GM12865 (cell line): ENCODE data around the gene SLC33A1.
A peak's percentile ranks its signal among the peaks of the same experiment; 100 is the strongest.
"Not testable (repeated sequence)": the region's sequence is repeated elsewhere in the genome, so short reads cannot be mapped to it uniquely, and the experiment has no call there.

ENCODE experiments used
- DNase-seq: peaks from one replicate; pipeline ENCODE4 v3.0.0; 2010; ENCODE audit warnings: low read depth
- H3K4me3 ChIP-seq: 2 replicates; pipeline ENCODE4 v1.5.1; 2011; ENCODE audit warnings: mild to moderate bottlenecking, low read depth, low read length, control low read depth
- TF ChIP-seq, protein P1 (sequence below): IDR thresholded peaks from 2 replicates; pipeline ENCODE4 v1.5.1; 2011; ENCODE audit warnings: low read length, control low read depth, low read depth, inconsistent platforms; ENCODE audit not compliant: insufficient read depth; ENCODE audit errors: missing control alignments

The SLC33A1 gene

GRCh38 chr3:155859859-155860258 lies 5.6 kb upstream of the SLC33A1 start:
- no peak overlapping the region for H3K4me3 ChIP-seq
- TF ChIP-seq, protein P1, sequence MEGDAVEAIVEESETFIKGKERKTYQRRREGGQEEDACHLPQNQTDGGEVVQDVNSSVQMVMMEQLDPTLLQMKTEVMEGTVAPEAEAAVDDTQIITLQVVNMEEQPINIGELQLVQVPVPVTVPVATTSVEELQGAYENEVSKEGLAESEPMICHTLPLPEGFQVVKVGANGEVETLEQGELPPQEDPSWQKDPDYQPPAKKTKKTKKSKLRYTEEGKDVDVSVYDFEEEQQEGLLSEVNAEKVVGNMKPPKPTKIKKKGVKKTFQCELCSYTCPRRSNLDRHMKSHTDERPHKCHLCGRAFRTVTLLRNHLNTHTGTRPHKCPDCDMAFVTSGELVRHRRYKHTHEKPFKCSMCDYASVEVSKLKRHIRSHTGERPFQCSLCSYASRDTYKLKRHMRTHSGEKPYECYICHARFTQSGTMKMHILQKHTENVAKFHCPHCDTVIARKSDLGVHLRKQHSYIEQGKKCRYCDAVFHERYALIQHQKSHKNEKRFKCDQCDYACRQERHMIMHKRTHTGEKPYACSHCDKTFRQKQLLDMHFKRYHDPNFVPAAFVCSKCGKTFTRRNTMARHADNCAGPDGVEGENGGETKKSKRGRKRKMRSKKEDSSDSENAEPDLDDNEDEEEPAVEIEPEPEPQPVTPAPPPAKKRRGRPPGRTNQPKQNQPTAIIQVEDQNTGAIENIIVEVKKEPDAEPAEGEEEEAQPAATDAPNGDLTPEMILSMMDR, result peak; percentile 3
- peak; percentile 17 for DNase-seq

GRCh38 chr3:155853214-155854140 lies 750 bp downstream of the SLC33A1 start:
- H3K4me3 ChIP-seq, result peak overlapping the region; percentile 81
- TF ChIP-seq, protein P1, result no peak
- DNase-seq, result peak; percentile 61

- DNase-seq, result no peak
- TF ChIP-seq, protein P1, result no peak
- peak overlapping the region; percentile 81 for H3K4me3 ChIP-seq
Measured at GRCh38 chr3:155852341-155852740, 1.9 kb downstream of the SLC33A1 start.

DNA sequence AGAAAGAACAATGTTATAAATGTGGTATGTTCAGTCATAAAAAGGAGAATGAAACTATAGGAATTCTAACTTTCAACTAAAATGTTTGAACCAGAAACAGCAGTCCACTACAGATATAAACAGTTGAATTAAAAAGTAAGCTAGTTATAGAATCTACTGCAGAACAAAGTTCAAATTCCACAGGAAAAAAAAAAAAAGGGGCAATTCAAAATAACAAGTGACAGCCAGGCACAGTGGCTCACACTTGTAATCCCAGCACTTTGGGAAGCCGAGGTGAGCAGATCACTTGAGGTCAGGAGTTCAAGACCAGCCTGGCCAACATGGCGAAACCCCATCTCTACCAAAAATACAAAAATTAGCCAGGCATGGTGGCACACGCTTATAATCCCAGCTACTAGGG lies 4.8 kb downstream of the SLC33A1 start:
- not testable (repeated sequence) for DNase-seq, H3K4me3 ChIP-seq

DNA sequence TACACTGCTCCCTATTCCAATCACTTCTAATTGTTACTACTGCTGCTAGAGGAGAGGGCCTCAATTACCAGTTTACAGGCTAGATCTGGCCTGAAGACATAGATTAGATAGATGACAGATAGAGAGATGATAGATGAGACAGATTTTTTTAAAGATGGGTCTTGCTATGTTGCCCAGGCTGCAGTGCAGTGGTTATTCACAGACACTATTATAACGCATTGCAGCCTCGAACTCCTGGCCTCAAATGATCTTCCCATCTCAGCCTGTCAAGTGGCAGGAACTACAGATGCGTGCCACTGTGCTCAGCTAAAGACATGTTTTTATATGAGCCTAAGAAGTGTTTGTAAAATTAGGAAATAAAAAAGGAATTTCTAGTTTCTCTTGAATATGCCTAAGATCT lies 6.2 kb downstream of the SLC33A1 start:
- TF ChIP-seq, protein P1, result no peak
- no peak overlapping the region for H3K4me3 ChIP-seq
- DNase-seq, result no peak

DNA sequence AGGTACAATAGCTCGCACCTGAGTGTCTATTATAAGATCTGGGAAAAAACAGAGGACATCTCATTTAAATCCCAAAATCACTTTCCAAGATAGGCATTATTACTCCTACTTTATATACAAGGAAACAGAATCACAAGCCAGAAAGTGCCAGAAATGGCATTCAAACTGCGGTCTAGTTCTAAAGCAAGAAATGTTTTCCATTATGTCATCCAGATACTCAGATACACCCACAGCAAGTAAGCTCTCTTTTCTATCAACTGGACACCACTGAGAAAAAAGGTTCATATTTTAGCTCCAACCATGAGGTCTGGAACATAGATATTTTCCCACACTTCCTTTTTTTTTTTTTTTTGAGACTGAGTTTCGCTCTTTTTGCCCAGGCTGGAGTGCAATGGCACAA lies 8.1 kb downstream of the SLC33A1 start:
- no peak overlapping the region for H3K4me3 ChIP-seq
- DNase-seq, result no peak
- TF ChIP-seq, protein P1, result no peak

GRCh38 chr3:155843569-155843968 lies 10.7 kb downstream of the SLC33A1 start:
- no peak for DNase-seq
- TF ChIP-seq, protein P1, result no peak
- no peak overlapping the region for H3K4me3 ChIP-seq
